Caco-2 (cell line): ENCODE data around the gene DPPA3. TPM values are rescaled to one million over a fixed set of nuclear protein-coding genes. Genes with fewer than 3 reads are reported as not detected.
"Not testable (repeated sequence)": the region's sequence is repeated elsewhere in the genome, so short reads cannot be mapped to it uniquely, and the experiment has no call there.

Experiments
- BruUV-seq: library from RNA; stranded (reverse); fragments of 400-500 nt; replicated peaks from 2 replicates; lab custom pipeline; 2021; lab: Mats Ljungman, UMichigan
- CTCF ChIA-PET: fragments of 300-600 bp; sonication (Branson Sonifier 250); formaldehyde crosslinking; loops from one replicate; lab custom pipeline; 2022; ENCODE audit warnings: antibody characterized with exemption; lab: Charles Lee
- POLR2A ChIA-PET: fragments of 300-600 bp; sonication (Branson Sonifier 250); formaldehyde crosslinking; loops from one replicate; lab custom pipeline; 2022; ENCODE audit warnings: antibody characterized with exemption; lab: Charles Lee
- DNase-seq, 2 experiments: peaks; one replicate each; pipeline versions ENCODE4 v3.0.0 to v3.0.0-alpha.2; 2020 to 2022
- H3K27me3 ChIP-seq: replicated peaks from 2 replicates; pipeline ENCODE4 v1.6.0; 2011; ENCODE audit warnings: low read length; ENCODE audit not compliant: control insufficient read depth, insufficient read depth
- H3K36me3 ChIP-seq: 2 replicates; pipeline ENCODE4 v1.5.1; 2011; ENCODE audit warnings: low read length; ENCODE audit not compliant: control insufficient read depth, insufficient read depth
- H3K4me1 ChIP-seq: fragments of 250-450 bp; sonication (Bioruptor Pico); 2 replicates; pipeline ENCODE4 v1.5.1; 2020; ENCODE audit warnings: mild to moderate bottlenecking
- H3K4me3 ChIP-seq: 2 replicates; pipeline ENCODE4 v1.5.1; 2011; ENCODE audit warnings: low read depth, mild to moderate bottlenecking, control low read depth, low read length
- H3K9me3 ChIP-seq: fragments of 250-450 bp; sonication (Bioruptor Pico); 2 replicates; pipeline ENCODE4 v1.5.1; 2020; ENCODE audit warnings: mild to moderate bottlenecking, moderate library complexity
- H3K27ac Mint-ChIP-seq: one replicate; pipeline ENCODE4 v1.8.0; 2022; ENCODE audit warnings: mixed read lengths; ENCODE audit not compliant: unreplicated experiment
- H3K27me3 Mint-ChIP-seq: one replicate; pipeline ENCODE4 v1.8.0; 2022; ENCODE audit warnings: mixed read lengths; ENCODE audit not compliant: insufficient read depth, unreplicated experiment
- H3K36me3 Mint-ChIP-seq: one replicate; pipeline ENCODE4 v1.8.0; 2022; ENCODE audit warnings: mild to moderate bottlenecking, mixed read lengths; ENCODE audit not compliant: insufficient read depth, unreplicated experiment
- H3K4me1 Mint-ChIP-seq: one replicate; pipeline ENCODE4 v1.8.0; 2022; ENCODE audit warnings: low read depth, mixed read lengths; ENCODE audit not compliant: unreplicated experiment
- H3K4me3 Mint-ChIP-seq: one replicate; pipeline ENCODE4 v1.8.0; 2022; ENCODE audit warnings: mild to moderate bottlenecking, moderate library complexity, mixed read lengths; ENCODE audit not compliant: unreplicated experiment
- H3K9me3 Mint-ChIP-seq: one replicate; pipeline ENCODE4 v1.8.0; 2022; ENCODE audit warnings: mixed read lengths; ENCODE audit not compliant: unreplicated experiment
- CTCF ChIP-seq, 2 experiments: fragments of 200-600 bp in 1 of 2; IDR thresholded peaks; 1 replicate in 1 of 2; 2 replicates in 1 of 2; pipeline versions ENCODE4 v1.5.1 to v1.8.0; 2011 to 2022; ENCODE audit warnings: antibody characterized with exemption in 1 of 2, control low read depth in 1 of 2, inconsistent platforms in 1 of 2, low read depth in 1 of 2, low read length in 1 of 2, mild to moderate bottlenecking in 1 of 2, moderate library complexity in 1 of 2; ENCODE audit not compliant: insufficient read depth in 1 of 2, severe bottlenecking in 1 of 2, unreplicated experiment in 1 of 2
- intact Hi-C: fragments of 100-400 bp; cut with micrococcal nuclease; formaldehyde crosslinking; loops from one replicate; pipeline ENCODE4 v1.10.0; 2022; ENCODE audit not compliant: unreplicated experiment
- total RNA-seq: library from RNA; stranded (reverse); gene quantifications from 2 replicates; pipeline ENCODE4 v1.2.3, GENCODE V29; 2022

DPPA3 gene
- total RNA-seq, 1 experiment from 2014 or later, result 31.8 TPM

- peaks cover 13% of the 10 kb centered on the region for H3K4me1 ChIP-seq
- Mint-ChIP-seq H3K4me1 (peaks cover 7% of the 10 kb centered on the region), H3K27me3 (no peaks in the 10 kb centered on the region), H3K27ac (no peak overlapping the region), H3K4me3 (no peak overlapping the region), H3K9me3 (no peaks in the 10 kb centered on the region), H3K36me3 (no peaks in the 10 kb centered on the region)
- no peaks in the 10 kb centered on the region for H3K9me3 ChIP-seq
- no TSS peak for BruUV-seq
- no peak overlapping the region for H3K4me3 ChIP-seq
- CTCF ChIA-PET, result no interaction called here
- POLR2A ChIA-PET, result no interaction called here
- H3K27me3 ChIP-seq, result no peaks in the 10 kb centered on the region
- no peaks in the 10 kb centered on the region for H3K36me3 ChIP-seq
- DNase-seq, result peak in 1 of 2 experiments; percentile 42
- intact Hi-C loops, result loop anchor here (1.0 to 2.0 kb wide), 2 partner anchors 22 to 48 kb away; no protein-coding TSS in a partner anchor
- peak; percentile 48 to 55 for TF ChIP-seq CTCF (IDR thresholded peaks at IDR 0.05; ENCODE audit: insufficient read depth in 1 of 2, low read depth in 1 of 2, low read length in 1 of 2, severe bottlenecking in 1 of 2, unreplicated experiment in 1 of 2)
Observed at GRCh38 chr12:7667125-7667524, 44.1 kb upstream of the DPPA3 start.

GRCh38 chr12:7668171-7668570 lies 43.1 kb upstream of the DPPA3 start:
- Mint-ChIP-seq H3K36me3 (no peaks in the 10 kb centered on the region), H3K27ac (no peak overlapping the region), H3K9me3 (no peaks in the 10 kb centered on the region), H3K27me3 (no peaks in the 10 kb centered on the region), H3K4me1 (peaks cover 7% of the 10 kb centered on the region), H3K4me3 (no peak overlapping the region)
- no peak for TF ChIP-seq CTCF (IDR thresholded peaks at IDR 0.05; ENCODE audit: insufficient read depth in 1 of 2, low read depth in 1 of 2, low read length in 1 of 2, severe bottlenecking in 1 of 2, unreplicated experiment in 1 of 2)
- Histone ChIP-seq H3K4me1 (peaks cover 13% of the 10 kb centered on the region), H3K4me3 (no peak overlapping the region), H3K36me3 (no peaks in the 10 kb centered on the region), H3K27me3 (no peaks in the 10 kb centered on the region), H3K9me3 (no peaks in the 10 kb centered on the region)
- DNase-seq, result no peak
- CTCF ChIA-PET, result interaction anchor here (0.7 kb wide), 1 partner anchor 11 kb away, joined by 6 read pairs; no protein-coding TSS in a partner anchor
- POLR2A ChIA-PET, result interaction anchor here (0.5 kb wide), 1 partner anchor 781 kb away, joined by 4 read pairs; no protein-coding TSS in a partner anchor
- no TSS peak for BruUV-seq
- intact Hi-C loops, result no loop called here

GRCh38 chr12:7675455-7675854 lies 35.8 kb upstream of the DPPA3 start:
- POLR2A ChIA-PET, H3K27ac Mint-ChIP-seq, H3K9me3 ChIP-seq, H3K4me3 ChIP-seq, DNase-seq, H3K36me3 Mint-ChIP-seq, BruUV-seq, H3K4me3 Mint-ChIP-seq, H3K27me3 ChIP-seq, H3K27me3 Mint-ChIP-seq, H3K36me3 ChIP-seq, H3K9me3 Mint-ChIP-seq: not testable (repeated sequence)
- peaks cover 30% of the 10 kb centered on the region for H3K4me1 ChIP-seq
- intact Hi-C loops, result loop anchor here (5.0 kb wide), 1 partner anchor 232 kb away; no protein-coding TSS in a partner anchor
- CTCF ChIA-PET, result interaction anchor here (0.7 to 1.0 kb wide), 2 partner anchors 111 to 131 kb away, joined by 3 read pairs; no protein-coding TSS in a partner anchor
- peaks cover 23% of the 10 kb centered on the region for H3K4me1 Mint-ChIP-seq
